ENCODE data around the gene LPO. TPM values are rescaled to one million over a fixed set of nuclear protein-coding genes. Genes with fewer than 3 reads are reported as not detected.

LPO gene
- total RNA-seq: not detected in 2 replicates

GRCh38 chr17:58238147-58238634 is at the start of gene LPO:
TSS of gene LPO (plus strand) at chr17:58238584. CDS start at chr17:58242980, 4,396 bp downstream.

GRCh38 chr17:58192612-58193011 is 45.8 kb upstream of the LPO start, which contains the start of gene EPX:
TSS of gene EPX (plus strand) at chr17:58192726. CDS start at chr17:58192847, 121 bp downstream.

GRCh38 chr17:58219007-58219788 is 19.2 kb upstream of the LPO start, which contains the start of gene MKS1:
TSS of gene MKS1 (minus strand) at chr17:58219255. CDS start at chr17:58219230, 25 bp downstream.

GRCh38 chr17:58280480-58281217 is 42.3 kb downstream of the LPO start, which contains the start of gene MPO:
TSS of gene MPO (minus strand) at chr17:58280935. CDS start at chr17:58280758, 177 bp downstream.

Other genes with a start within 250 kb of the LPO start
- 254 and 280 TPM in 2 replicates for gene SRSF1, start 231.3 kb upstream of the LPO start, total RNA-seq
- 11.4 and 11.6 TPM in 2 replicates for gene DYNLL2, start 155.2 kb upstream of the LPO start, total RNA-seq
- gene OR4D1, start 90.2 kb upstream of the LPO start, total RNA-seq: not detected in 2 replicates
- not detected in 2 replicates for gene OR4D2, start 71.6 kb upstream of the LPO start, total RNA-seq
- gene EPX, start 45.9 kb upstream of the LPO start, total RNA-seq: not detected in 2 replicates
- 11.9 and 16.5 TPM in 2 replicates for gene MKS1, start 19.3 kb upstream of the LPO start, total RNA-seq
- gene MPO, start 42.4 kb downstream of the LPO start, total RNA-seq: under 0.01 TPM in 1 of 2 replicates, not detected in the other
- 0.34 and 2.7 TPM in 2 replicates for gene TSPOAP1, start 90.2 kb downstream of the LPO start, total RNA-seq
- gene SUPT4H1, start 113.6 kb downstream of the LPO start, total RNA-seq: 55.8 and 72.2 TPM in 2 replicates
- gene RNF43, start 178.9 kb downstream of the LPO start, total RNA-seq: under 0.01 TPM in 1 of 2 replicates, not detected in the other
- gene HSF5, start 249.8 kb downstream of the LPO start, total RNA-seq: under 0.01 and 0.34 TPM in 2 replicates

Measured in bronchus fibroblast of lung (primary cell).